GM18502 (cell line): Measurements from ENCODE around the gene MCRIP1.

Experiments used
- ATAC-seq: cut with Tn5 transposase; IDR thresholded peaks from one replicate; pipeline ENCODE4 v1.9.1; 2021; ENCODE audit warnings: mild to moderate bottlenecking; ENCODE audit not compliant: unreplicated experiment, poor library complexity

MCRIP1 gene

GRCh38 chr17:81807210-81807719 lies 25.8 kb downstream of the MCRIP1 start:
- ATAC-seq: no peak

- no peak for ATAC-seq
Measured at GRCh38 chr17:81806461-81807209, 26.5 kb downstream of the MCRIP1 start.

GRCh38 chr17:81805707-81806460 lies 27.2 kb downstream of the MCRIP1 start:
- no peak for ATAC-seq

GRCh38 chr17:81804559-81805399 lies 28.3 kb downstream of the MCRIP1 start:
- ATAC-seq: no peak

GRCh38 chr17:81803728-81804558 lies 29.1 kb downstream of the MCRIP1 start, which contains the start of gene GCGR:
Gene GCGR (plus strand): TSS chr17:81804150. CDS start chr17:81809019, 4,869 bp downstream.
- no peak for ATAC-seq

GRCh38 chr17:81802856-81803643 lies 30.0 kb downstream of the MCRIP1 start:
- no peak for ATAC-seq

- ATAC-seq: no peak
Measured at GRCh38 chr17:81802048-81802758, 30.9 kb downstream of the MCRIP1 start.

- ATAC-seq: no peak
Measured at GRCh38 chr17:81801327-81801726, 31.8 kb downstream of the MCRIP1 start.

GRCh38 chr17:81794509-81794908 lies 38.6 kb downstream of the MCRIP1 start:
- ATAC-seq: no peak

- no peak for ATAC-seq
Measured at GRCh38 chr17:81794074-81794476, 39.0 kb downstream of the MCRIP1 start.

GRCh38 chr17:81792675-81793615 lies 40.1 kb downstream of the MCRIP1 start:
- no peak for ATAC-seq
